TTC549 (cell line): Measurements from ENCODE around the gene ZNF490.
"Not testable (repeated sequence)": the region's sequence is repeated elsewhere in the genome, so short reads cannot be mapped to it uniquely, and the experiment has no call there.

Source experiments
- FAIRE-seq: peaks from 2 replicates; lab custom pipeline; 2012; peaks lifted over from hg19 to GRCh38; lab: Jason Lieb, UNC

ZNF490 gene

GRCh38 chr19:12621253-12622024, 10.8 kb upstream of the ZNF490 start:
- FAIRE-seq: not testable (repeated sequence)

GRCh38 chr19:12617646-12618045, 7.0 kb upstream of the ZNF490 start:
- no peak for FAIRE-seq

DNA sequence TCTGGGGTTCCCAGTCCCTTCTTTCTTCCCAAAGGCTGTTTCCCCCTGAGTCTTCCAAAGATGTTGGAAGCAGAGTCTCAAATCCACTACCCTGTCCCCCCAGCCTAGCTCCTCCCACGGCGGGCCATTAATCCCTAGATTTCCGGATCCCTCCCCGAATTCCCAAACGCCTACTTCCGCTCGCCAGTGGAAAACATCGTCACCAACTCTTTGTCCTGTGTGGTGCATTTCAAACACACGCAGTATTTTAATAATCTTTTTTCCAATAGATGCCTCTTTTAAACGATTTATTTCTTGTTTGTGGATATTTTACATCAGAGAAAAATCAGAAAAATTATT, 717 bp upstream of the ZNF490 start:
- FAIRE-seq: peak; percentile 7

- FAIRE-seq: no peak
Observed at GRCh38 chr19:12607631-12608030, 3.0 kb downstream of the ZNF490 start.

- no peak for FAIRE-seq
Observed at GRCh38 chr19:12606796-12607195, 3.8 kb downstream of the ZNF490 start.

DNA sequence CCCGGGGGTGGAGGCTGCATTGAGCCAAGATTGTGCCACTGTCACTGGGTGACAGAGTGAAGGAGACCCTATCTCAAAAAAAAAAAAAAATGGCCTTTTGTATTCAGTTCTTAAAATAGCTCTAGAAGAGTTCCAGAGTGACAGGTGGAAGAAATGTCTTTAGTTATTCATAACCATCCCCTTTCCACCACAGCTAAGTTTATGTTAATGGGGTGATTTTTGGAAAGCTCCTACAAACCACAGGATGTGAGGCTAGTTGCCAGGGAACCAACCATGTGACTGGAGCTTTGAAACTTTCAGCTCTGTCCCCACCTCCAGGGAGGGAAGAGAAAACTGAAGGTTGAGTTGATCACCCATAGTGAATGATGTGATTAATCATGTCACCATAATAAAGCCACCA, 6.9 kb downstream of the ZNF490 start:
- FAIRE-seq: no peak

- FAIRE-seq: no peak
Observed at GRCh38 chr19:12597594-12597993, 13.0 kb downstream of the ZNF490 start.

- FAIRE-seq: no peak
Observed at GRCh38 chr19:12596927-12597548, 13.6 kb downstream of the ZNF490 start.

DNA sequence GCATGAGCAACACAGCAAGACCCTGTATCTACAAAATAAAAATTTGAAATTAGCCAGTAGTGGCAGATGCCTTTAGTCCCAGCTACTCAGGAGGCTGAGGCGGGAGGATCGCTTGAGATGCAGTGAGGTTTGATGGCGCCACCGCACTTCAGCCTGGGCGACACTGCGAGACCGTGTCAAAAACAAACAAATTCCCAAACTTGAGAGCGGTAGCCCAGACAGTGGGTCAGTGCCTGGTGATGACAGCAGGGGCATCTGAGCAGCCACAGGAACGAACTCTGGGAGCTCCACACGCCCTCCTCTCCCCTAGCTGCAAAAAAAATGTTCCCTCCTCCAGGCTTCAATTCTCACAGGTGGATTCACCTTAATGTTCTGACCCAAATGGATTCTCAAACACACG, 14.1 kb downstream of the ZNF490 start:
- FAIRE-seq: no peak

GRCh38 chr19:12581100-12581499, 29.5 kb downstream of the ZNF490 start:
- no peak for FAIRE-seq

- no peak for FAIRE-seq
Observed at GRCh38 chr19:12580180-12580694, 30.4 kb downstream of the ZNF490 start.

DNA sequence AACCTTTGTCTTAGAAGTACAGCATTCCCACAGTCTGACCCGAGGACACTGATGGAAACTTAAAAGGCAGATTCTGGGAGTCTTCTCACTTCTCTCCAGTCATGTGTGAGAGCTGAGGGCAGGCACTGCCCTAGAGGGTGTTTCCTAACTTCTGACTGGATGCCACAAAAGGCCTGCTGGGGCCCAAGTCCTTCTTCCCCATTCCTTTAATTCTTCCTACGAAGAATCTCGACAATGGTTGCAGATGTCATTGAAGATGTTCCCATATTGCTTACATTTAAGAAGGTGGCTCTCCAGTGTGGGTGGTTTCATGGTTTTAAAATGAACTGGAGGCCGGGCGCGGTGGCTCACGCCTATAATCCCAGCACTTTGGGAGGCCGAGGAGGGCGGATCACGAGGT, 32.0 kb downstream of the ZNF490 start:
- FAIRE-seq: no peak

DNA sequence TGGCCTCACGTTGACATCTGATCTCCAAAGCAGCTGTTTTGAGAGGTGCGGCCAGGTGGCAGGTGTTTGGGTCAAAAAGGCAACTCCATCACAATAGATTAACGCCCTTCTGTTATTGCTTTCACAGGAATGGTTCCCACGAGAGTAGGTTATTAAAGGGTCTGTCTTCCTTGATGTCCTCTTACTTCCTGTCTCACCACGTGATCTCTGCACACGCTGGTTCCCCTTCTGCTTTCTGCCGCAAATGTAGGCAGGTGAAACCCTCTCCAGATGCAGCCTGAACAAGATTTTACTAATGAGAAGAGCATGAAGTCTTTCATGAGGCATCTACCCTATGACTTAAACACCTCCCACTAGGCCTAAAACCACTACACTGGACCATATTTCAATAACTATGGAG, 36.6 kb downstream of the ZNF490 start:
- no peak for FAIRE-seq

DNA sequence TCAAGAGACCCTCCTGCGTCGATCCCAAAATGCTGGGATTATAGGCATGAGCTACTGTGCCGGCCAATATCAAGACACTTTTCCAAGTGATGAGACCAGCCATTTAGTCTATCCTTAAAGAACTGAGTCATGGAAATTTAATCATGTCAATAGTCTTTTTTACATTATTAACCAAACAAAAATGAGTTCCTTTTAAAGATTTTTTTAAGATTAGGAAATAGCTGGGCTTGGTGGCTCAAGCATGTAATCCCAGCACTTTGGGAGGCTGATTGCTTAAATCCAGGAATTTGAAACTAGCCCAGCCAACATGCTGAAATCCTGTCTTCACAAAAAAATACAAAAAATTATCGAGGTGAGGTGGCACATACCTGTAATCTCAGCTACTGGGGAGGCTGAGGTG, 42.7 kb downstream of the ZNF490 start:
- no peak for FAIRE-seq

- not testable (repeated sequence) for FAIRE-seq
Observed at GRCh38 chr19:12566380-12566779, 44.2 kb downstream of the ZNF490 start.

GRCh38 chr19:12564016-12564664, 46.5 kb downstream of the ZNF490 start:
- peak; percentile 73 for FAIRE-seq

DNA sequence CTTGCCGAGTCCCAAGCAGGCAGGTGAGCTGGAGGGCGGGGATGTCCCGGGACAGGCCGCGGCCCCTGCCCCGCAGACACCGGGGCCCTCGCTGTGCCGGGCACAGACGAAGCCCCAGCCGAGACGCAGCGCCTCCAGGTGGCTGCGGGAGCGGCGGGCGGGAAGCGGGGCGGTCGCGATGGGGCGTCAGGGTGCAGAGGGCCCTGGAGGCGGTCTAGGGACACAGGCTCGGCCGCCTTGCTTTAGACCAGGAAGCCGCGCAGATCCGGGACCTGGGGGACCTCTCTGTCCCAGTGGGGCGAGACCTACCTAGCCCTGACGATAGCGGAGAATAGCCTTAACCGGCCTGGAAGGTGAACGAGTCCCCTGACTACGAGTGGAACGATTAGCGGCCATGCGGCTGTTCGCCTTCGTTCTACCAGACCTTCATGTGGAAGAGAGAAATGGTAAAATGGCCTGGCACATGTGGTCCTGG, 55.1 kb downstream of the ZNF490 start:
- no peak for FAIRE-seq

DNA sequence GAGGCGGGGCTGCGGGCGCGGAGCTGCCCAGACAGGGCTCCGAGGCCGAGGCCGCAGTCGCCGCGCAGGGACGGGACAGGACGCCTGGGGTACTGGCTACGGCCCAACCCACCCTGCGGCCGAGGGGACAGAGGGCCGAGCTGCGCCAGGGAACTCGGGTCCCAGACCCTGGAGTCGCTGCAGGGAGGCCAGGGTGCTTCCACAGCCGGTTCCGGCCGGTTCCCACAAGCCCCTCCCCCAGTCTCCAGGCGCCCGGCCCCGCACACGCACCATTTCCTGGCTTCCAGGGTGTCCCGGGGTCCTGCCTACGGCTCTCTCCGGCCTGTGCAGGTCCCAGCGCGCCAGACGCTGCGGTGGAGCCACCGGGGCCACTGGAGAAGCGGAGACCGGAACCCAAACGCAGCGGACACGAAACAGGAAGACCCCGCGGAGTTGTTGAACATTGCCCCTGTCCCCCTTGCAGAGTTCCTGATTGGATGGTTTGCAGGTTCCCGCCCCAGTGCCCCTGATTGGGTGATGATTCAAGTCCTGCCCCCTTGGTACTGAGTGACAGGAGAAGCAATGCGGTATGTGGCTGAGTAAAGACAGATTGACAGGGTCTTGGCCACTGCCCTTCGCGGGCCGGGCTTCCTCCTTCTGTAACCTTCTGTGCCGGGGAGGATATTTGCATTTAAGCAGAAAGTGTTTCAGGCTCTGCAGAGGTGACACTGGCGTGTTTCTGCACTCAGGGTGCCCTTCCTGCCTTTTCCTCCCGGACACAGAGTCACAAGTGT, 59.4 kb downstream of the ZNF490 start, which contains the start of gene ZNF564:
Gene ZNF564 (minus strand): TSS at position 423 of the 773 bp plus-strand sequence. CDS start 150 bp downstream, at position 273.
- peak; percentile 91 for FAIRE-seq

DNA sequence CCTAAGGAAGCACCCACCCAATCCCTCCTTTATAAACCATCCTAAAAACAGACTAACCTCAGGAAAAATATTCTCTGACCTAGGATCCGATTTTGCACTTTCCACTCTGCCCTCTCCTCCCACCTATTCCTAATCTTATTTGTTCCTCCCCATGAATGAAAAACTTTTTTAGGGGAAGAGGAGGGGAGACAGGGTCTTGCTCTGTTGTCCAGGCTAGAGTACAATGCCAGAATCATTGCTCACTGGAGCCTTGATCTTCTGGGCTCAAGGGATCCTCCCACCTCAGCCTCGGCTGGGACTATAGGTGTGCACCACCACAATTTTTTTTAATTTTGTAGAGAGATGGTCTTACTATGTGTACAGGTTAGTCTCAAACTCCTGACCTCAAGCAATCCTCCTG, 63.7 kb downstream of the ZNF490 start:
- no peak for FAIRE-seq

DNA sequence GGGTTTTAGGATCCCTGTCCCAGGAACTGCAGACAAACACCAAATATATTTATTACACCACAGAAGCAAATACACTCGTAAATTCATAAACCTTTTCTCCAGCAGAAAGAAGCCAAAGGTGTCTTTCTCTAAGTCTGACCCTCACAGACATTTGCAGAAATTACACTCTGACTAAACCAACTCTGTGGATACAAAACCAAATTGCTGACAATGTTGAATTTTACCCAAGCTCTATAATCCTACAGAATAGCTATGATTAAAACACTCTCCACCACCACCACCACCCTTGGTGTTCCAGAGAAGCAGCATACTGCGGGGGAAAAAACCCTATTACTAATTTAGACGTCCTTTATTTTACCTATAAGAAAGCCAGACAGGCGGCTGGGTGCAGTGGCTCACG, 64.5 kb downstream of the ZNF490 start:
- FAIRE-seq: no peak

- FAIRE-seq: no peak
Observed at GRCh38 chr19:12545267-12545666, 65.3 kb downstream of the ZNF490 start.

DNA sequence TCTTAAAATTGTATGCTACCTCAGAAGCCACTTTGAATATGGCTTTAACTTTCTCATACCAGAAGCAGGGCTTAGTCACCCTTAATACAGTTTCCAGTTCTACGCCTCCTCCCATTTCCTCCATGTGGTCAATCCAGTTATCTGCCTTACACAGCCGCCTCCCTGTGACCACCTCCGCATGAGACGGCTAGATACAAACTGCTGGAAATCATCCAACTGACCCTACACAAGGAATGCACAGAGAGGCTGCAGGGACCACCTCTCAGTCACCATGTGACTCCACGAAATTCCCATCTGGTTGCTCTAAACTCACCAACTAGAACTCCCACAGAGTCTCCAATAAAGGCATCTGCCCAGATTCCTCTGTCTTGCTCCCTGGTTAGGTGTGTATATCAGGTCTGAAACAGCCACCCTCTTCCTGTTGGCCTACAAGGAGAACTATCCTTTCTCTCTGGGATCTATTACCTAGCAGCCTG, 66.2 kb downstream of the ZNF490 start:
- no peak for FAIRE-seq
